Measurements from ENCODE around the gene CNOT6. TPM values are rescaled to one million over a fixed set of nuclear protein-coding genes. Genes with fewer than 3 reads are reported as not detected.

Gene CNOT6
- total RNA-seq, 4 donors from 2014 or later, result 14.6 to 20.0 (median 19.3) TPM

DNA sequence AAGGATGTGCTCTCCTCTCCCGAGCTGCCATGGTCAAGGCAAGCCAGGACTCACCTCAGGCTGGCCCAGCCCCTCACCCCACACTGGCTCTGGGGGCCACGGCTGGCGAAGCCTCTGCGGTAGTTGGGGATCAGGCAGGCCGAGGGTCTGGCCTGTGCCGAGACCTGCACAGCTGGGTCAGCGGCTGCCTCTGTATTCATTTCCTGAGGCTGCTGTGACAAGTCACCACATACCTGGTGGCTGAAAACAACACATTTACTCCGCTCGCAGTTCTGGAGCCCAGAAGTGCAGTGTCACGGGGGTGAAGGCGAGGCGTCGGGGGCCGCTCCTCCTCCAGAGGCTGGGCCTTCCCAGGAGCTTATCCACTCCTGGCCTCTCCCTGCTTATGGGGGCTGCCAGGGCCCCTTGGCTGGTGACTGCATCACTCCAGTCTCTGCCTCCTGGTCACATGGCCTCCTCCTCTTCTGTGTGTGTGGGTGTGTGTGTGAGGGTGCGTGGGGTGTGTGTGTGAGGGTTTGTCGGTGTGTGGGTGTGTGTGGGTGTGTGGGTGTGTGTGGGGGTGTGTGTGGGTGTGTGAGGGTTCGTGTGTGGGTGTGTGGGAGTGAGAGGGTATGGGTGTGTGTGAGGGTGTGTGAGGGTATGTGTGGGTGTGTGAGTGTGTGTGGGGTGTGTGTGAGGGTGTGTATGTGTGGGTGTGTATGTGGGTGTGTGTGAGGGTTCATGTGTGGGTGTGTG is 100.3 kb downstream of the CNOT6 start:
- Histone ChIP-seq H3K36me3 (no peaks in the 10 kb centered on the region), H3K27me3 (peaks cover 45% of the 10 kb centered on the region), H3K4me1 (peaks cover 0 to 13% (median 5%) of the 10 kb centered on the region in 4 donors), H3K27ac (no peak overlapping the region), H3K4me3 (no peak overlapping the region), H3K9me3 (no peaks in the 10 kb centered on the region)
- 49 to 77% methylated on average over 3 to 17 of the region's 17 CpGs for WGBS, 2 donors (ENCODE audit: low coverage in 1 of 2)
- intact Hi-C loops (cut with DNase I; ENCODE audit: low total_unique reads) (no loop called here), in situ Hi-C loops (cut with MboI; ENCODE audit: low pct_ligation_motif_present in 1 of 4, low pct_unique_long_range_greater_than_20kb in 1 of 4, low sequenced_read_pairs in 3 of 4) (no loop called here)
- TF ChIP-seq EP300 (IDR thresholded peaks at IDR 0.05; ENCODE audit: low read depth), result no peak
- TF ChIP-seq, protein P1, sequence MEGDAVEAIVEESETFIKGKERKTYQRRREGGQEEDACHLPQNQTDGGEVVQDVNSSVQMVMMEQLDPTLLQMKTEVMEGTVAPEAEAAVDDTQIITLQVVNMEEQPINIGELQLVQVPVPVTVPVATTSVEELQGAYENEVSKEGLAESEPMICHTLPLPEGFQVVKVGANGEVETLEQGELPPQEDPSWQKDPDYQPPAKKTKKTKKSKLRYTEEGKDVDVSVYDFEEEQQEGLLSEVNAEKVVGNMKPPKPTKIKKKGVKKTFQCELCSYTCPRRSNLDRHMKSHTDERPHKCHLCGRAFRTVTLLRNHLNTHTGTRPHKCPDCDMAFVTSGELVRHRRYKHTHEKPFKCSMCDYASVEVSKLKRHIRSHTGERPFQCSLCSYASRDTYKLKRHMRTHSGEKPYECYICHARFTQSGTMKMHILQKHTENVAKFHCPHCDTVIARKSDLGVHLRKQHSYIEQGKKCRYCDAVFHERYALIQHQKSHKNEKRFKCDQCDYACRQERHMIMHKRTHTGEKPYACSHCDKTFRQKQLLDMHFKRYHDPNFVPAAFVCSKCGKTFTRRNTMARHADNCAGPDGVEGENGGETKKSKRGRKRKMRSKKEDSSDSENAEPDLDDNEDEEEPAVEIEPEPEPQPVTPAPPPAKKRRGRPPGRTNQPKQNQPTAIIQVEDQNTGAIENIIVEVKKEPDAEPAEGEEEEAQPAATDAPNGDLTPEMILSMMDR (IDR thresholded peaks at IDR 0.05), result no peak
- no peak for TF ChIP-seq POLR2A (IDR thresholded peaks at IDR 0.05)
- no peak for TF ChIP-seq POLR2AphosphoS5 (IDR thresholded peaks at IDR 0.05)
- DNase-seq, result no peak

DNA sequence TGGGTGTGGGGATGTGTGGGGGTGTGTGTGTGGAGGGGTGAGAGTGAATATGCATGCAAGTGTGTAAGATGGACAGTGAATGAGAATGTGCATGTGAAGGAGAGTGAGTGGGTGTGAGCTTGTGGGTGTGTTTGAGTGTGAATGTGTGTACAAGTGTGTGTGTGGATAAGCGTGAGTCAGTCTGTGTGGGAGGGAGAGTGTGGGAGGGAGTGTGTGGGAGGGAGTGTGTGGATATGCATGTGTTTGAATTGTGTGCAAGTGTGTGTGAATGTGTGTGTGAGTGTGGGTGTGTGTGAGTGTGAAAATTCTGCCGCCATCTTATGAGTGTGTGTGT is 100.8 kb downstream of the CNOT6 start:
- in situ Hi-C loops (cut with MboI; ENCODE audit: low pct_ligation_motif_present in 1 of 4, low pct_unique_long_range_greater_than_20kb in 1 of 4, low sequenced_read_pairs in 3 of 4), result no loop called here
- intact Hi-C loops (cut with DNase I; ENCODE audit: low total_unique reads), result no loop called here
- H3K27ac ChIP-seq, result no peak overlapping the region

DNA sequence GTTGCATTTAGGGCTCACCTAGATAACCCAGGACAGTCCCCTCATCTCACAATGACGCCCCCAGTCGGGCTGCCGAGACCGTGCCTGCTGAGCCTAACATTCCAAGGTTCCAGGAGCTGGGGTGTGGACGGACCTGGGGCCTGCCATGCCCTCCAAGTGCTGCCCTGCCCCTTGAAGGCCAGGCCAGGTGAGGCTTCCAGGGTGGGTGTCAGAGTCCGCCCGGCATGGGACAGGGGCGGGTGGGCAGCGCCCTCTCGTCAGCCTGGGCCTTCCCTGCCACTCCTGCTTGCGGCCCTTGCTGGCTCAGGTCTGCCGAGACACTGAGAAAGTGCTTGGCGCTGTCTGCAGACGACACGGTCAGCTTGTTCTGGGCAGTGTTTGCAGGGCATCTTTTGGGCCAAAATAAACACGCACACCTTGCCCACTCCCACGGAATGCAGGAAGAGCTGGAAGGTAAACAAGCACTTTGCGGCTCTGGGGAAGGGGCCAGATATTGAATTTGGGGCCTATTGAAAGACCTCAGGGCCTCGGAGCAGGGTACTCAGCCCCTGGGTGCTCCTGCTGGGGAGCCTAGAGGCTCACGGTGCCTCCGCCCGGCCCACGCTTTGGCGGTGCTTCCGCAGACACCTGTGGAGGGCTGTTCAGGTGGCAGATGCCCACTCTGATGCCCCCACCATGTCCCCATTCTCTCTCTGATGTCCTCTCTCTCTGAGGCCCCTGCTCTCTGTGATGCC is 101.4 kb downstream of the CNOT6 start:
- in situ Hi-C loops (cut with MboI; ENCODE audit: low pct_ligation_motif_present in 1 of 4, low pct_unique_long_range_greater_than_20kb in 1 of 4, low sequenced_read_pairs in 3 of 4), result no loop called here
- 80% methylated on average over 23 of the region's 25 CpGs; no CpG with 5 or more reads in 1 of the 2 donors for WGBS, 2 donors (ENCODE audit: low coverage in 1 of 2)
- no peak overlapping the region for H3K27ac ChIP-seq

More for the DNA sequence above, 100.8 kb downstream of the CNOT6 start:
- 60 to 81% methylated on average over 1 to 2 of the region's 2 CpGs for WGBS, 2 donors (ENCODE audit: low coverage in 1 of 2)
- H3K27me3 ChIP-seq, result peaks cover 39% of the 10 kb centered on the region
- no peak for TF ChIP-seq POLR2A (IDR thresholded peaks at IDR 0.05)
- TF ChIP-seq, protein P1 (IDR thresholded peaks at IDR 0.05), result no peak
- no peak for TF ChIP-seq EP300 (IDR thresholded peaks at IDR 0.05; ENCODE audit: low read depth)
- TF ChIP-seq POLR2AphosphoS5 (IDR thresholded peaks at IDR 0.05), result no peak
- H3K4me1 ChIP-seq, result peaks cover 0 to 13% (median 5%) of the 10 kb centered on the region in 4 donors
- DNase-seq, result no peak
- H3K4me3 ChIP-seq, result no peak overlapping the region
- H3K9me3 ChIP-seq, result no peaks in the 10 kb centered on the region
- no peaks in the 10 kb centered on the region for H3K36me3 ChIP-seq

More for the DNA sequence above, 101.4 kb downstream of the CNOT6 start:
- H3K27me3 ChIP-seq, result peaks cover 34% of the 10 kb centered on the region
- H3K9me3 ChIP-seq, result no peaks in the 10 kb centered on the region
- no peak overlapping the region for H3K4me3 ChIP-seq
- H3K36me3 ChIP-seq, result no peaks in the 10 kb centered on the region
- DNase-seq, result no peak
- intact Hi-C loops (cut with DNase I; ENCODE audit: low total_unique reads), result no loop called here
- peaks cover 0 to 11% (median 5%) of the 10 kb centered on the region in 4 donors for H3K4me1 ChIP-seq
- TF ChIP-seq POLR2AphosphoS5 (IDR thresholded peaks at IDR 0.05) (no peak), EP300 (IDR thresholded peaks at IDR 0.05; ENCODE audit: low read depth) (no peak), POLR2A (IDR thresholded peaks at IDR 0.05) (no peak)
- TF ChIP-seq, protein P1 (IDR thresholded peaks at IDR 0.05), result no peak

Measured in transverse colon (tissue), 4 donors.